Colonic mucosa (tissue), 4 donors: Measurements from ENCODE around the gene WDR4. TPM values are rescaled to one million over a fixed set of nuclear protein-coding genes. Genes with fewer than 3 reads are reported as not detected.
"Not testable (repeated sequence)": the region's sequence is repeated elsewhere in the genome, so short reads cannot be mapped to it uniquely, and the experiment has no call there.

Experiments
- DNase-seq: peaks from one replicate; pipeline ENCODE4 v3.0.0-alpha.2; 2020
- H3K27ac ChIP-seq: fragments of 200-600 bp; one replicate; pipeline ENCODE4 v1.8.0; 2021
- H3K27me3 ChIP-seq: fragments of 200-600 bp; one replicate; pipeline ENCODE4 v1.8.0; 2021
- H3K36me3 ChIP-seq: fragments of 200-600 bp; one replicate; pipeline ENCODE4 v1.8.0; 2021
- H3K4me1 ChIP-seq: fragments of 200-600 bp; one replicate; pipeline ENCODE4 v1.8.0; 2021; ENCODE audit warnings: mild to moderate bottlenecking
- H3K4me3 ChIP-seq: fragments of 200-600 bp; one replicate; pipeline ENCODE4 v1.8.0; 2021
- H3K9ac ChIP-seq, 2 donors: one replicate each; pipeline ENCODE4 v1.7.0; 2013; ENCODE audit warnings: control low read depth in 2 of 2, low read depth in 2 of 2, low read length in 2 of 2
- H3K9me3 ChIP-seq: fragments of 200-600 bp; one replicate; pipeline ENCODE4 v1.8.0; 2021
- intact Hi-C: fragments of 100-400 bp; cut with DNase I; formaldehyde crosslinking; loops from one replicate; pipeline ENCODE4 v1.14.1; 2022
- total RNA-seq, 2 donors: library from RNA; stranded (reverse); fragmentation: NEBNext Ultra II Directional in 1 of 2; extraction: Animal tissue kit (Norgen Biotek cat#: 25700) in 1 of 2; gene quantifications; one replicate each; pipeline ENCODE4 v1.2.1, GENCODE V29; 2021
- TF ChIP-seq, protein P1 (sequence below): fragments of 200-600 bp; IDR thresholded peaks from one replicate; pipeline ENCODE4 v1.8.0; 2022; ENCODE audit warnings: antibody characterized with exemption, mild to moderate bottlenecking
- donor health status: healthy.
- donor health status: DM: no; HTN: no; CAD: no.
- donor health status: DM: no; HTN: no; CAD: no.

WDR4 gene
- total RNA-seq, 2 donors from 2014 or later: 8.1 to 43.7 TPM

DNA sequence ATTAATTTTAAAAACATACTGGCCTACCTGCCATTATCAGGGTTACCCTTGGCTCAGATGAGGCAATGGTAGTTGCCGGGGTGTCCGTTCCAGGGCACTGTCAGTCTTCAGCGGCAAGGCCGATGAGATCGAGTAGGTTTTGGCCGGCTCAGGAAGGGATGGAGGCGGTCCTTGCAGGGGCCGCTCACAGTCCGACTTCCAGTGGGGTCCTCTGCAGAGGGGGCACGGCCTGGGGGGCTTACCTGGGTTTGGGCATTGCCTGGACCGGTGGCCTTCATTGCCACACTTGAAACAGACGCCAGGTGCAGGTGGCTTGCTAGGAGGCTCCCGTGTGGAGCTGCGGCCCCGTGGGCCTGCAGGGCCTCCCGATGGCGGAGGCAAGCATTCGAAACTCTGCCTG is 43.6 kb upstream of the WDR4 start:
- TF ChIP-seq, protein P1, sequence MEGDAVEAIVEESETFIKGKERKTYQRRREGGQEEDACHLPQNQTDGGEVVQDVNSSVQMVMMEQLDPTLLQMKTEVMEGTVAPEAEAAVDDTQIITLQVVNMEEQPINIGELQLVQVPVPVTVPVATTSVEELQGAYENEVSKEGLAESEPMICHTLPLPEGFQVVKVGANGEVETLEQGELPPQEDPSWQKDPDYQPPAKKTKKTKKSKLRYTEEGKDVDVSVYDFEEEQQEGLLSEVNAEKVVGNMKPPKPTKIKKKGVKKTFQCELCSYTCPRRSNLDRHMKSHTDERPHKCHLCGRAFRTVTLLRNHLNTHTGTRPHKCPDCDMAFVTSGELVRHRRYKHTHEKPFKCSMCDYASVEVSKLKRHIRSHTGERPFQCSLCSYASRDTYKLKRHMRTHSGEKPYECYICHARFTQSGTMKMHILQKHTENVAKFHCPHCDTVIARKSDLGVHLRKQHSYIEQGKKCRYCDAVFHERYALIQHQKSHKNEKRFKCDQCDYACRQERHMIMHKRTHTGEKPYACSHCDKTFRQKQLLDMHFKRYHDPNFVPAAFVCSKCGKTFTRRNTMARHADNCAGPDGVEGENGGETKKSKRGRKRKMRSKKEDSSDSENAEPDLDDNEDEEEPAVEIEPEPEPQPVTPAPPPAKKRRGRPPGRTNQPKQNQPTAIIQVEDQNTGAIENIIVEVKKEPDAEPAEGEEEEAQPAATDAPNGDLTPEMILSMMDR: no peak
- intact Hi-C loops: no loop called here

DNA sequence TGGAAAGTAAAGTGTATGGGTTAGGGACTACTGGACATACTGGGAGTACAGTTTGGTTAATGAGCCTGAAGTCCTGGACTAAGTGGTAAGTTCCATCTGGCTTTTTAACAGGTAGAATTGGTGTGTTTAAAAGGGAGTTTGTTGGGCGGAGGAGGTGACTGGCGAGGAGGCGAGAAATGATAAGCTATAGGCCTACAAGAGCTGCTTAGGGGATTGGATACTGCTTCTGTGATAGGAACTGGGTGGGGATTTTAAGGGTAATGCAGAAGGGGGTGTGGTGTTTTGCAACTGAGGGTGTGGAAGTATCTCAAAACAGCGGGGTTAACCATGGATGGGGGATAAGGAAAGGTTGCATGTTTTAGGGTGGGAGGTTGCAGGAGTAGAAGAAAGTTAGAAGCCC is 42.6 kb upstream of the WDR4 start:
- Histone ChIP-seq H3K9me3 (no peaks in the 10 kb centered on the region), H3K4me1 (no peaks in the 10 kb centered on the region), H3K4me3 (no peak overlapping the region), H3K27ac (no peak overlapping the region), H3K36me3 (no peaks in the 10 kb centered on the region), H3K9ac (no peak overlapping the region), H3K27me3 (no peaks in the 10 kb centered on the region)
- DNase-seq: no peak
- TF ChIP-seq, protein P1: no peak
- intact Hi-C loops: no loop called here

More for the DNA sequence above, 43.6 kb upstream of the WDR4 start:
- H3K36me3 ChIP-seq: no peaks in the 10 kb centered on the region
- no peaks in the 10 kb centered on the region for H3K9me3 ChIP-seq
- no peak for DNase-seq
- H3K27ac ChIP-seq: no peak overlapping the region
- H3K9ac ChIP-seq: no peak overlapping the region
- H3K4me3 ChIP-seq: no peak overlapping the region
- no peaks in the 10 kb centered on the region for H3K4me1 ChIP-seq
- no peaks in the 10 kb centered on the region for H3K27me3 ChIP-seq

DNA sequence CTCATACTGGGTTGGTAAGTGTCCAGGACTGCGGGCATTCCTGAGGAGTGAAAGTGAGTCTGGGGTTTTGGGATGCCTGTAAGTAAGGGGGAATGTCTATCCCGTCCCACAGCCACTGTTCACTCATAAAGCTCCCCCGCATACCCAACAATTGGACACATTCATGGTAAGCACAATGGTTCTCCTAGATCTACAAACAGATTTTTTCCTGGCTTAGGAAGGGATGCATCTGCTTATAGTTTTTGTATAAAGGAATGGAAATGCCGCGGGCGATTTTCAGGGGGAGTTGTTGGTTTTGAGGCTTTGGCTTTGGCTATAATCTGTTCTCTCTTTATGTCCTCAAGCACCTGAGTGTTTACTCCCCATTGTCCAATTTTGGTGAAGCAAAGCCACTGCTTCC is 39.0 kb upstream of the WDR4 start:
- H3K27ac ChIP-seq: no peak overlapping the region
- H3K4me3 ChIP-seq: no peak overlapping the region
- no peaks in the 10 kb centered on the region for H3K4me1 ChIP-seq
- no peaks in the 10 kb centered on the region for H3K9me3 ChIP-seq
- TF ChIP-seq, protein P1: no peak
- H3K27me3 ChIP-seq: no peaks in the 10 kb centered on the region
- no peak for DNase-seq
- no peak overlapping the region for H3K9ac ChIP-seq
- intact Hi-C loops: no loop called here
- no peaks in the 10 kb centered on the region for H3K36me3 ChIP-seq

DNA sequence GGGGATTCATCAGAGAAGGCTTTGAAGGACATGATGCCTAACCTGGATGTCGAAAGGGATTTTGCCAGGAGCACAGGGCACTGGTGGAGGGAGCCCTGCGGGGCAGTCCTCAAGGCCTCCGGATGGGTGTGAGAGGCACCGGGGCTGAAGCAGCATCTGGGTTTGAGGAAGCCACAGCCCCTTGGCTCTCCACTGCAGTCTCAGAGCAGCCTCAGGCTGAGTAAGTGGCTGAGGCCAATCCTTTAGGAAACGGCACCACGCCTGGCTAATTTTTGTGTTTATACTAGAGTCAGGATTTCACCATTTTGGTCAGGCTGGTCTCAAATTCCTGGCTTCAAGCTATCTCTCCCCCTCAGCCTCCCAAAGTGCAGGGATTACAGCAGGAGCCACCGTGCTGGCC is 34.1 kb upstream of the WDR4 start:
- no peaks in the 10 kb centered on the region for H3K27me3 ChIP-seq
- TF ChIP-seq, protein P1: no peak
- no peaks in the 10 kb centered on the region for H3K4me1 ChIP-seq
- peaks cover 10% of the 10 kb centered on the region for H3K36me3 ChIP-seq
- H3K9ac ChIP-seq: no peak overlapping the region
- no peak for DNase-seq
- intact Hi-C loops: no loop called here
- no peaks in the 10 kb centered on the region for H3K9me3 ChIP-seq
- H3K4me3 ChIP-seq: no peak overlapping the region
- H3K27ac ChIP-seq: no peak overlapping the region

DNA sequence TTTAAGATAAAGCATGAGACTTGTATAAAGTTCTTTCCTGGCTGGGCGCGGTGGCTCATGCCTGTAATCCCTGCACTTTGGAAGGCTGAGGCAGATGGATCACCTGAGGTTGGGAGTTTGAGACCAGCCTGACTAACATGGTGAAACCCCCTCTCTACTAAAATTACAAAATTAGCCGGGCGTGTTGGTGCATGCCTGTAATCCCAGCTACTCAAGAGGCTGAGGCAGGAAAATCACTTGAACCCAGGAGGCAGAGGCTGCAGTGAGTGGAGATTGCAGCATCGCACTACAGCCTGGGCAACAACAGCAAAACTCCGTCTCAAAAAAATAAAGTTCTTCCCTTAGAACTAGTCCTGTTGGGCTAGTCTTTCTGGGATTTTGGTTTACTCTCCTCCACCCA is 32.6 kb upstream of the WDR4 start:
- H3K9me3 ChIP-seq, H3K27ac ChIP-seq, H3K36me3 ChIP-seq, H3K4me1 ChIP-seq, intact Hi-C loops, H3K27me3 ChIP-seq, H3K9ac ChIP-seq, DNase-seq, H3K4me3 ChIP-seq: not testable (repeated sequence)

DNA sequence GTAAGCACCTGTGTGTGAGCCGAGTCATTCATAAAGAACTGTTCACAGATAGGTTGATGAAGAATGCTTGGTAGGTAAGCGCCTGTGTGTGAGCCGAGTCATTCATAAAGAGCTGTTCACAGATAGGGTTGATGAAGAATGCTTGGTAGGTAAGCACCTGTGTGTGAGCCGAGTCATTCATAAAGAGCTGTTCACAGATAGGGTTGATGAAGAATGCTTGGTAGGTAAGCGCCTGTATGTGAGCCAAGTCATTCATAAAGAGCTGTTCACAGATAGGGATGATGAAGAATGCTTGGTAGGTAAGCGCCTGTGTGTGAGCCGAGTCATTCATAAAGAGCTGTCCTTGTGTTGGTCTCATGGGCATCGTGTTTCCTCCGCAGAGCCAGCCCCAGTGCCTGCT is 29.1 kb upstream of the WDR4 start:
- H3K4me1 ChIP-seq, H3K27ac ChIP-seq, intact Hi-C loops, H3K4me3 ChIP-seq, H3K9ac ChIP-seq, H3K9me3 ChIP-seq, DNase-seq, H3K27me3 ChIP-seq: not testable (repeated sequence)
- H3K36me3 ChIP-seq: peaks cover 17% of the 10 kb centered on the region

DNA sequence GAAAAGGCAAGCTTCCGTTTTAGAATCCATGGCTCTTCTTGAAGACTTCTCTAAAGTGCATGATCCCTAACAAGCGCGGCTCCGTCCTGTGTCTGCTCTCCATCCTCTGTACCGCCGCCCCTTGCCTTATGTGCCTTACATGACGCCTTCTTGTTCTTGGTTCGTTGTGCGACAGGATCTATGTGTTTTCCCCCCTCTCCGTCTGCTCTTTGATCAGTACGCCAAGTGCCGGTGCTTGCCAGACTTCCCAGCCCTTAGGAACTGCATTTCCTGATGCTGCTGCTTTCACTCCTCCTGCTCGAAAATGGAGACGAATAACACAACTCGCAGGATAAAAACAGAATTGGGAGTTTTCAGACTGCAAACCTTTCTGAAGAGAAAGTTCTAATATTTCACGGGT is 26.9 kb upstream of the WDR4 start:
- DNase-seq: no peak
- Histone ChIP-seq H3K4me1 (no peaks in the 10 kb centered on the region), H3K9me3 (no peaks in the 10 kb centered on the region), H3K27me3 (no peaks in the 10 kb centered on the region), H3K36me3 (peaks cover 18% of the 10 kb centered on the region), H3K4me3 (no peak overlapping the region), H3K27ac (no peak overlapping the region), H3K9ac (no peak overlapping the region)
- intact Hi-C loops: no loop called here
- TF ChIP-seq, protein P1: no peak
